HG03354 (cell line): ENCODE measurements around the gene MGP.

Experiments used
- ATAC-seq: cut with Tn5 transposase; IDR thresholded peaks from one replicate; pipeline ENCODE4 v1.9.1; 2021; ENCODE audit warnings: mild to moderate bottlenecking; ENCODE audit not compliant: unreplicated experiment, poor library complexity, severe bottlenecking

Gene MGP

GRCh38 chr12:14871886-14872285 is 13.8 kb downstream of the MGP start:
- no peak for ATAC-seq

DNA sequence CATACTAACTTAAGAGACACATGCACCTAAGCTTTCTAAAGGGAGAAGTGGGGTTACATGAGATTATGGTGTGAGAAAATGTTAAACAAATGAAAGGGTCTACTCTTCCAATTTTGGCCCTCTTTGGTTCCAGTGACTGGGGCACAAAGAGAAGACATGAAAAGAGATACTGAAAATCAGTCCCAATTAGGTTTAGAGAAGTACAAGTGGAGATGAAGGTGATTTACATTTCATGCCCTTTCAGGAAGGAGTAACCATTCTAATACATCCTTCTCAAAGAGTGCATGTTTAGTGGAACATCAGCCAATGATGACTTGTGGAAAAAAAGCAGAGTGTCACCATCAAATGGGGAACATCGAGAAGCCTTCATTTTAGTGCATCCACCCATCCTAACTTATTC is 14.4 kb downstream of the MGP start:
- no peak for ATAC-seq

DNA sequence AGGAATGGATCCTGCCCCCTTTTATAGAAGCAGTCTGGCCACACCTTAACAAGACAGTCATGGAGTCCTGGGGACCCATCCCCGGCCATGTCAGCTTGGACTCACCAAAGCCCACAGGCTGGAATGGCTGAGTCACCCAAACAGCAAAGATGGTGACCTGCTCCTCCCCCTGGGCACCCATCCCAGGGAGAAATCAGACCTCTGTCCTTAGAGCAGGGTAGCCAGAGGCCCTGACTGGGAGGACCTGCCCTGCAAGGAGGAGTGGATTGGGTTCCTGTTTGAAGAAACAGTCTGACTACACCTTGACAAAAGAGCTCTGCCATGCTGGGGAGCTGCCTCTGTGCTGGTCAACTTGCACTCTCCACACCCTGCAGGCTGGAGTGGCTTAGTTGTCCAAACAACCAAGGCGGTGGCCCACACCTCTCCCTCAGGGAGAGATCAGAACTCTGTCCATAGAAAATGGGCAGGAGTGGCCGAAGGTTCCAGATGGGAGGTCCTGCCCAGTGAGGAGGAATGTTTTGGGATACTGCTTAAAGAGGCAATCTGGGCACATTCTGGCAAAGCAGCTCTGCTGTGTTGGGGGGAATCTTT is 16.6 kb downstream of the MGP start:
- no peak for ATAC-seq

DNA sequence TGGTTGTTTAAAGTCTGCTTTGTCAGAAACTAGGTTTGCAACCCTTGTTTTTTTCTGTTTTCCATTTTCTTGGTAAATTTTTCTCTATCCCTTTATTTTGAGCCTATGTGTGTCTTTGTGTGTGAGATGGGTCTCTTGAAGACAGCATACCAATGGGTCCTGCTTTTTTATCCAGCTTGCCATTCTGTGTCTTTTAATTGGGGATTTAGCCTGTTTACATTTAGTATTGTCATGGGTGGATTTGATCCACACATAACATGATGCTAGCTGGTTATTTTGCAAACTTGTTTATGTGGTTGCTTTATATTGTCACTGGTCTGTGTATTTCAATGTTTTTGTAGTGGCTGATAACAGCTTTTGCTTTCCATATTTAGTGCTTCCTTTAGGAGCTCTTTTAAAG is 25.2 kb downstream of the MGP start:
- no peak for ATAC-seq

GRCh38 chr12:14858513-14858912 is 27.1 kb downstream of the MGP start:
- no peak for ATAC-seq

DNA sequence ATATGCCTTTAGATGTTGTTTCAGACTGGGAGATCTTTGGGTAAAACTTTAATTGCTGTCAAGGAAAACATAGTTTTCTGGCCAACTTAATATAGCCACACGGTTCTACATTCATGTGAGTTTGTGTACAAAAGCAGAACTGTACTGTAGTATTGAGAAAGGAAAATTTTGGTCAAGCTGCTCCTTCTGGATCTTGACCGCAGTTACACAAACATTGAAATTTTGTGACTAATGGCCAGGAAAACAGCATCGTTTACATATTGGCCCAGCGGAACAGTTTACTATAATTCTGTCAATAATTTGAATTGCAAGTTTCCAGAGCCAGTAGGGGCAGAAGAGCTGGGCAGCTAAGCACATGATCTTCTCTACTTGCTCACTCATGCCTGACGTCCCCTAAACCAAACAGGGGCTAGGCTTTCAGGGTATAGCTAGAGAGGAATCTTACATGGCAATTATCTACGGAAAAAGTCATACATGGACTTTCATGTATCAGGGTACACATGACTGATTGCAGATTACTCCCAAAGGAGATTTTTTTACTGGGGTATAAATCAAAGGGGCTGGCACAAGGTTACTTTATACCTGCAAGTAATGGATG is 31.0 kb downstream of the MGP start:
- no peak for ATAC-seq

DNA sequence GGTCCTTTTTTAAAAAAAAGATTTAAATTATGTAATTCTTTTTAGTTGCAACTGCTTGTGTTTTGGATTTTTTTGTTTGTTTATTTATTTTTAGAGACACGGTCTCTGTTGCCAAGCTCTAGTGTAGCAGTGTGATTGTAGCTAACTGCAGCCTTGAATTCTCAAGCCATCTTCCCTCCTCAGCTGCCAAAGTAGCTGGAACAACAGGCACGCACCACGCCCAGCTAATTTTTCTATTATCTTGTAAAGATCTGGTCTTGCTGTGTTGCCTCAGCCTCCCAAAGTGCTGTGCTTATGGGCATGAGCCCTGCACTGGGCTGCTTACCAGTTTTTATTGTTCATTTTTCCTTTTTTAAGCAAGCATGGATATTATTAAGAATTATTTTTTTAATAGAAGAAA is 31.7 kb downstream of the MGP start:
- no peak for ATAC-seq

GRCh38 chr12:14852880-14853279 is 32.8 kb downstream of the MGP start:
- ATAC-seq: no peak

DNA sequence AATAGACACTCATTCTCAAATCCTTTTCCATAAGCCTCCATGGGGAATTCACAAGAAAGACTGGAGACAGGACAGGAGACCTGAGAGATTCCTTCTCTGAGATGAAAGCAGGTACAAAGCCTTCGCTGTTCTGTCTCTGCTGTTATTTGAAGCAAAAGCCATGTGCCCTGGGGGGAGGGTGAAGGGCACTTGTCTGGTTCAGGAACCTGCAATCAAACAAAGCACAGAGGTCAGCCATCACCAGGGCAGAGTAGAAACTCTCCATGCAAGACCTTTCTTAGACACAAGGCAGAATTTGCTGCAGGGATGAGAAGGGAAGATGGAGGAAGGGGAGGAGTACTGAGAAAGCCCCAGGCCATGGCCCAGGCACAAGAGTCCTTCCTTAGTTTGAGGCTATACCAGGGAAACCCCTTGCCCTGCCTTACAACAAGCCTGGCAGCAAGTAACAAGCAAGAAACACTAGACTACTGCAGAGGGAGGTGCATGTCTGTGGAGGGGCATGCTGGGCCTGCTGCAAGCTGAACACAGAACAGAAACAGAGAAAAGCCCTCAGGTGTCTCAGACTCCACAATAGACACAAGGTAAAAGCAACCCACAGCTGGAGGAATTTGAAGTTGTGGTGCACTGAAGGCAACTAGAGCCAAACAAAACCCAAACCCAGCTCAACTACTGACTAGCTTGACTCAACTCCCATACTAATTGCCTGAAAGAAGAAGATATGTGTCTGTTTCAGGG is 34.6 kb downstream of the MGP start:
- peak; percentile 66 for ATAC-seq

DNA sequence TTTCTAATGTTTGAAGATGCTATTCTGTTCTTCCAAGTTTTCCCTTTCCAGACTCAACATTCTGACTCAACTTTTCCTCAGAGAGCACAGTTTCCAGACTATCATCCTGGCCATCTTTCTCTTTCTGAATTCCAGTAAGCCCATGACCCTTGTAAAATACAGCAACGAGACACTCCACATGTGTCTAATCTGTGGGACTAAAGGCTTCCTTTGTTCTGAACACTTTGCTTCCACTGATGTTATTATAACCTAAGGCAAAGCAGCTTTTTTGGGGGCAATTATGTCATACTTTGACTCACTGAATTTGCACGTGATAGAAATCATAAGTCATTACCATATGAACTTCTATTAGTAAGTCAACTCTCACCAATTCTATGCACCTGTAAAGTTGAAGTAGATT is 36.0 kb downstream of the MGP start:
- no peak for ATAC-seq

- ATAC-seq: no peak
These were observed 38.6 kb downstream of the MGP start for GRCh38 chr12:14846876-14847580.

GRCh38 chr12:14846042-14846587 is 39.5 kb downstream of the MGP start:
- ATAC-seq: no peak

- peak; percentile 45 for ATAC-seq
These were observed 40.3 kb downstream of the MGP start for GRCh38 chr12:14845350-14845750.

GRCh38 chr12:14844401-14844800 is 41.3 kb downstream of the MGP start:
- no peak for ATAC-seq

DNA sequence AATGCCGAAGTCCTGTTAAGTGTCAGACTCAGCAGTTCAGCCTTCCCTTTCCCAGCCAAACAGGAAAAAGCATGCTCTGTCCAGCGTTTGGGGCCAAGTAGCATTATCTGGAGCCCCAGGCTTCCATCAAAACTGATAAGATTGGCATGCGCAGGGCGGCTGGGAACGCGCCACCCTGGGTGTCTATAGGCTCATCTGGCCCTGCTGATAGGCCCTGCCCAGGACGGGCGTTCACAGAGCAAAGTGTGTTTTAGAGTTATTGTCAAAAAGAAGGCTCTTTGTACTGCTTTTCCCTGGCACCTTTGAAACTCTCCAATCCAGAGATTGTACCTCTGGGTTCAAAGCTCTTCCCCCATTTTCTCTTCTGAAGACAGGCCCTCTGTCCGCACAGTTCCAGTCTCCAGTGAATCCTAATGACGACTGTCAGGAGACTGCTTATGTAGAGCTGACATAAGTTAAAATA is 42.2 kb downstream of the MGP start, which contains the start of gene ART4:
TSS of gene ART4 (minus strand) at position 102 of the 463 bp plus-strand sequence. CDS start 413 bp downstream, outside the sequence.
- ATAC-seq: no peak

DNA sequence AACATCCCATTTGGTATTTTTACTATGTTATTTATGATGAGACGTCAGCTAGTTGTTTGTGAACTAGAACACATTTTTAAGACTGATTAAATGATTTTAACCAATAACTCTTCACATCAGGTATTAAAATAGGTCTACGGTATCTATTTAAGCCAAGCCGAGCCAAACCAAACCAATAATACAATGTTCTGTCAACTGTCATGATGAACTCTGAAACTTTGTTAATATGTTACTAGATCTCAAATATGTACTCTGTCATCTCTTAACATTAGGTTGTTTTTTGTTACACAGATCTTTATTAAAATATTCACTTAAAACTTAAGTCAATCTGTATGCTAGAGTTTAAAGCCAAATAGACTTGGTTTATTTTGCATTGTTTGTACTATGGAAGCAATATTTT is 43.3 kb downstream of the MGP start:
- no peak for ATAC-seq

- ATAC-seq: no peak
These were observed 43.9 kb downstream of the MGP start for GRCh38 chr12:14841761-14842160.

GRCh38 chr12:14840616-14841015 is 45.0 kb downstream of the MGP start:
- no peak for ATAC-seq

GRCh38 chr12:14839262-14839661 is 46.4 kb downstream of the MGP start:
- ATAC-seq: no peak
